ENCODE data around the gene ABLIM2. TPM values are rescaled to one million over a fixed set of nuclear protein-coding genes. Genes with fewer than 3 reads are reported as not detected.

Gene ABLIM2
- polyA plus RNA-seq, 2 of the 4 experiments (the other 2 are of a cell fraction): 0.21 to 0.40 TPM

DNA sequence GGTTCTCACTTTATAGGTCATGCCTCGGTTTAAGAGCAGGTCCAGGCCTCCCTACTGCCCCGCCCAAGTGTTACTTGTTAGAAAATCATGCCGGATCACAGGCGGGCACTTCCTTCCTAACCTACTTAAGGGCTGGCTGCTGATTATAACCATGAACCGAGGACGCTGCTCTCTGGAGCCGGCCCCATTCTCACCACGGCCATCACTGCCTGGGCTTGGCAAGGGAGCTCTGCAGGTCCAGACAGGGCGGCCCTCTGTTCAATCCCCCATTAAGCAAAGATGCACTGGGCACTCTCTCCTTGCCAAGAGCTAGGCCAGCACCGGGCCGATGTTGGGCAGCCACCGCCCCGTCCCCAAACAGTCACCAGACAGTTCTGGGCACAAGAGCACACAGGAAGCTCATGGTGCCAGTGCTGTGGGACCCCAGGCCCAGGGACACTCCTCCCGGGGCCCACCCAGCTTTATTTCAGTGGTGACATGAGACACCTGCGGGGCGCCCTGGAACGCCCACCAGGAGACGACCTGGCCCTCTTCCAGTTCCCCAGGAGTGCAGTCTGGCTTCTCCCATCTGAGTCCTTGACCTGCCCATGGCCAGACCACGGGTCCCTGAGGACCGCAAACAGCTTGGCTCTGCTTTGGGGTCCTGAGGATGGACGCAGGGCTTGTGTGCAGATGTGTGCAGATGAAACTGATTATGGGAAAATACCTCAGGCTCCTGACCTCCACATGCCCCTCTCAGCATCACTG is 44.0 kb downstream of the ABLIM2 start:
- ATAC-seq (no peak), DNase-seq (ENCODE audit: low read depth in 1 of 2, low spot score in 1 of 2) (no peak), FAIRE-seq (no peak)
- Histone ChIP-seq H3K9me3 (no peaks in the 10 kb centered on the region), H3K4me3 (no peak overlapping the region), H3K4me1 (peaks cover 7% of the 10 kb centered on the region; the same call in 1 of the 3 replicates), H3K27ac (no peak overlapping the region), H3K4me2 (no peak overlapping the region)
- CTCF ChIA-PET: no interaction called here
- TF ChIP-seq EHF (CRISPR knock-in tag; IDR thresholded peaks at IDR 0.05) (no peak), EP300 (IDR thresholded peaks at IDR 0.05) (no peak), ZSCAN20 (CRISPR knock-in tag; IDR thresholded peaks at IDR 0.05) (no peak), HOXB5 (CRISPR knock-in tag; IDR thresholded peaks at IDR 0.05) (no peak), HOXA7 (CRISPR knock-in tag; IDR thresholded peaks at IDR 0.05) (no peak), HEYL (CRISPR knock-in tag; IDR thresholded peaks at IDR 0.05) (no peak), KDM5A (IDR thresholded peaks at IDR 0.05) (no peak), FOSB (CRISPR knock-in tag; IDR thresholded peaks at IDR 0.05) (no peak), NR3C1 (IDR thresholded peaks at IDR 0.05) (no peak)
- TF ChIP-seq, protein P1, sequence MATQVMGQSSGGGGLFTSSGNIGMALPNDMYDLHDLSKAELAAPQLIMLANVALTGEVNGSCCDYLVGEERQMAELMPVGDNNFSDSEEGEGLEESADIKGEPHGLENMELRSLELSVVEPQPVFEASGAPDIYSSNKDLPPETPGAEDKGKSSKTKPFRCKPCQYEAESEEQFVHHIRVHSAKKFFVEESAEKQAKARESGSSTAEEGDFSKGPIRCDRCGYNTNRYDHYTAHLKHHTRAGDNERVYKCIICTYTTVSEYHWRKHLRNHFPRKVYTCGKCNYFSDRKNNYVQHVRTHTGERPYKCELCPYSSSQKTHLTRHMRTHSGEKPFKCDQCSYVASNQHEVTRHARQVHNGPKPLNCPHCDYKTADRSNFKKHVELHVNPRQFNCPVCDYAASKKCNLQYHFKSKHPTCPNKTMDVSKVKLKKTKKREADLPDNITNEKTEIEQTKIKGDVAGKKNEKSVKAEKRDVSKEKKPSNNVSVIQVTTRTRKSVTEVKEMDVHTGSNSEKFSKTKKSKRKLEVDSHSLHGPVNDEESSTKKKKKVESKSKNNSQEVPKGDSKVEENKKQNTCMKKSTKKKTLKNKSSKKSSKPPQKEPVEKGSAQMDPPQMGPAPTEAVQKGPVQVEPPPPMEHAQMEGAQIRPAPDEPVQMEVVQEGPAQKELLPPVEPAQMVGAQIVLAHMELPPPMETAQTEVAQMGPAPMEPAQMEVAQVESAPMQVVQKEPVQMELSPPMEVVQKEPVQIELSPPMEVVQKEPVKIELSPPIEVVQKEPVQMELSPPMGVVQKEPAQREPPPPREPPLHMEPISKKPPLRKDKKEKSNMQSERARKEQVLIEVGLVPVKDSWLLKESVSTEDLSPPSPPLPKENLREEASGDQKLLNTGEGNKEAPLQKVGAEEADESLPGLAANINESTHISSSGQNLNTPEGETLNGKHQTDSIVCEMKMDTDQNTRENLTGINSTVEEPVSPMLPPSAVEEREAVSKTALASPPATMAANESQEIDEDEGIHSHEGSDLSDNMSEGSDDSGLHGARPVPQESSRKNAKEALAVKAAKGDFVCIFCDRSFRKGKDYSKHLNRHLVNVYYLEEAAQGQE (IDR thresholded peaks at IDR 0.05): no peak
- TF ChIP-seq, protein P2, sequence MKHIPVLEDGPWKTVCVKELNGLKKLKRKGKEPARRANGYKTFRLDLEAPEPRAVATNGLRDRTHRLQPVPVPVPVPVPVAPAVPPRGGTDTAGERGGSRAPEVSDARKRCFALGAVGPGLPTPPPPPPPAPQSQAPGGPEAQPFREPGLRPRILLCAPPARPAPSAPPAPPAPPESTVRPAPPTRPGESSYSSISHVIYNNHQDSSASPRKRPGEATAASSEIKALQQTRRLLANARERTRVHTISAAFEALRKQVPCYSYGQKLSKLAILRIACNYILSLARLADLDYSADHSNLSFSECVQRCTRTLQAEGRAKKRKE (CRISPR knock-in tag; IDR thresholded peaks at IDR 0.05; ENCODE audit: low read depth): no peak
- TF ChIP-seq, protein P3, sequence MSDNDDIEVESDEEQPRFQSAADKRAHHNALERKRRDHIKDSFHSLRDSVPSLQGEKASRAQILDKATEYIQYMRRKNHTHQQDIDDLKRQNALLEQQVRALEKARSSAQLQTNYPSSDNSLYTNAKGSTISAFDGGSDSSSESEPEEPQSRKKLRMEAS (IDR thresholded peaks at IDR 0.05): no peak
- TF ChIP-seq, protein P4, sequence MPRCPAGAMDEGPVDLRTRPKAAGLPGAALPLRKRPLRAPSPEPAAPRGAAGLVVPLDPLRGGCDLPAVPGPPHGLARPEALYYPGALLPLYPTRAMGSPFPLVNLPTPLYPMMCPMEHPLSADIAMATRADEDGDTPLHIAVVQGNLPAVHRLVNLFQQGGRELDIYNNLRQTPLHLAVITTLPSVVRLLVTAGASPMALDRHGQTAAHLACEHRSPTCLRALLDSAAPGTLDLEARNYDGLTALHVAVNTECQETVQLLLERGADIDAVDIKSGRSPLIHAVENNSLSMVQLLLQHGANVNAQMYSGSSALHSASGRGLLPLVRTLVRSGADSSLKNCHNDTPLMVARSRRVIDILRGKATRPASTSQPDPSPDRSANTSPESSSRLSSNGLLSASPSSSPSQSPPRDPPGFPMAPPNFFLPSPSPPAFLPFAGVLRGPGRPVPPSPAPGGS (IDR thresholded peaks at IDR 0.05): no peak
- TF ChIP-seq, protein P5, sequence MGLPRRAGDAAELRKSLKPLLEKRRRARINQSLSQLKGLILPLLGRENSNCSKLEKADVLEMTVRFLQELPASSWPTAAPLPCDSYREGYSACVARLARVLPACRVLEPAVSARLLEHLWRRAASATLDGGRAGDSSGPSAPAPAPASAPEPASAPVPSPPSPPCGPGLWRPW (IDR thresholded peaks at IDR 0.05): no peak
- POLR2A ChIA-PET: no interaction called here
- WGBS (ENCODE audit: missing lambda C conversion rate): 63% methylated on average over 13 of the region's 21 CpGs

DNA sequence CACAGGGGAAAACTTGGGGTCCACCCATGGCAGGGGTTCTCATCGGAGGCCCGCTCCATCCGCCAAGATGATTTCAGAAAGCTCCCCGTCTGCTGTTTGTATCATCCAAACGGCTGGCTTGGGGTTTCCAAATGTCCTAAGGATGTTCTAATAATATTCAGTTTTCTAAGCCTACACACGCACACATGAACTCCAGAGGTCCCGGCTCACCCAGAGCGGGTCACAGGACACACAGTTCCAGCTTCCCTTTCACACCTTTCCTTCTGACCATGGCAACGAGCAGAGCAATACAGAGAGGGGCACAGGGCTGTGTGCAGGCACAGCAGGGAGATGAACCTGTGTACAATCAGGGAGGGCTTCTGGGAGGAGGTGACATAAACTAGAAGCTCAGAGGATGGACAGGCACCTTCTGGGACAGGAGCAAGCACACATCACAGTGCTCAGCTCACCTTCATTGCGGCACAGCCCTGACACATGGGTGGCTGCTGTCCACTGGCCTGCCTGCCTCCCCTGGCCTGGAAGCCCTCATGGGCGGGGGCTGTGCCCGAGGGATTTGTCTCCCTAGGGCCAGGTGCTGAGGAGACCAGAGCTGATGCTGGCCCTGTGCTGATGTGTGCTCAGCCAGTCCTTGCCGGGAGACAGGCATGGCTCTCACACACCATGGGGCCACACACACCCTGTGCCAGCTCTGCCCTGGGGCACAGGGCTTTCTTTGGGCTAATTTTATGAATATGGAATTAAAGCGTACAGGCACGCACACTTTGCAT is 44.8 kb downstream of the ABLIM2 start:
- H3K27ac ChIP-seq: no peak overlapping the region
- 63% methylated on average over 12 of the region's 15 CpGs for WGBS (ENCODE audit: missing lambda C conversion rate)
- ATAC-seq: no peak
- ChIA-PET POLR2A (no interaction called here), CTCF (no interaction called here)
- TF ChIP-seq SMC3 (IDR thresholded peaks at IDR 0.05) (no peak), EHF (CRISPR knock-in tag; IDR thresholded peaks at IDR 0.05) (no peak), ZFP36 (IDR thresholded peaks at IDR 0.05; ENCODE audit: borderline replicate concordance, partially characterized antibody) (peak; percentile 94)
- DNase-seq (ENCODE audit: low read depth in 1 of 2, low spot score in 1 of 2): no peak
- peaks cover 7% of the 10 kb centered on the region; the same call in 1 of the 3 replicates for H3K4me1 ChIP-seq
- H3K4me2 ChIP-seq: peak overlapping the region; percentile 25; the same call in 1 of the 3 replicates
- no peak overlapping the region for H3K4me3 ChIP-seq
- no peaks in the 10 kb centered on the region for H3K9me3 ChIP-seq
- no peak for FAIRE-seq
